HAP-1 (cell line): ENCODE measurements around the gene ASPSCR1.
A peak's percentile ranks its signal among the peaks of the same experiment; 100 is the strongest.

Source experiments
- DNase-seq, 2 experiments: peaks; one replicate each; pipeline ENCODE4 v3.0.0-alpha.2; 2016 to 2020; ENCODE audit warnings: low spot score in 2 of 2
- H3K27me3 ChIP-seq: fragments of 250-450 bp; sonication (Bioruptor Pico); 2 replicates; pipeline ENCODE4 v1.5.1; 2020; ENCODE audit warnings: low read depth, mild to moderate bottlenecking, moderate library complexity
- H3K36me3 ChIP-seq: fragments of 250-450 bp; sonication (Bioruptor Pico); replicated peaks from 2 replicates; pipeline ENCODE4 v1.5.1; 2020; ENCODE audit warnings: mild to moderate bottlenecking
- H3K4me1 ChIP-seq: fragments of 250-450 bp; sonication (Bioruptor Pico); 2 replicates; pipeline ENCODE4 v1.5.1; 2020; ENCODE audit warnings: mild to moderate bottlenecking
- H3K4me3 ChIP-seq: fragments of 250-450 bp; sonication (Bioruptor Pico); 2 replicates; pipeline ENCODE4 v1.5.1; 2020; ENCODE audit warnings: mild to moderate bottlenecking, moderate library complexity
- H3K9me3 ChIP-seq: fragments of 250-450 bp; sonication (Bioruptor Pico); 2 replicates; pipeline ENCODE4 v1.5.1; 2020; ENCODE audit warnings: mild to moderate bottlenecking, moderate library complexity
- in situ Hi-C: fragments of 300-500 bp; cut with MboI; formaldehyde crosslinking; loops from 3 replicates; pipeline ENCODE4 v1.14.3; 2020; ENCODE audit warnings: low sequenced_read_pairs, inconsistent platforms, mixed read lengths

The ASPSCR1 gene

GRCh38 chr17:81961087-81961511, 16.3 kb upstream of the ASPSCR1 start, which contains the start of gene NOTUM:
Gene NOTUM, minus strand, starts transcription at chr17:81961187. Its CDS starts 278 bp downstream, at chr17:81960909.
- Histone ChIP-seq H3K4me1 (no peaks in the 10 kb centered on the region; the same call in 1 of the 2 replicates), H3K36me3 (no peaks in the 10 kb centered on the region), H3K4me3 (peak within 1 kb of the TSS; percentile 37), H3K9me3 (no peaks in the 10 kb centered on the region), H3K27me3 (peaks cover 8% of the 10 kb centered on the region)
- DNase-seq = peak; percentile 41 to 77
- in situ Hi-C loops = no loop called here

GRCh38 chr17:81961521-81962498, 15.6 kb upstream of the ASPSCR1 start:
- in situ Hi-C loops = no loop called here
- Histone ChIP-seq H3K36me3 (no peaks in the 10 kb centered on the region), H3K4me1 (no peaks in the 10 kb centered on the region; the same call in 1 of the 2 replicates), H3K4me3 (no peak overlapping the region), H3K27me3 (peaks cover 8% of the 10 kb centered on the region), H3K9me3 (no peaks in the 10 kb centered on the region)
- DNase-seq = no peak

GRCh38 chr17:81962499-81963441, 14.7 kb upstream of the ASPSCR1 start:
- DNase-seq = no peak
- no peaks in the 10 kb centered on the region for H3K9me3 ChIP-seq
- in situ Hi-C loops = no loop called here
- no peak overlapping the region for H3K4me3 ChIP-seq
- peaks cover 8% of the 10 kb centered on the region for H3K27me3 ChIP-seq
- H3K4me1 ChIP-seq = peaks cover 3% of the 10 kb centered on the region
- no peaks in the 10 kb centered on the region for H3K36me3 ChIP-seq

GRCh38 chr17:81964081-81964849, 13.2 kb upstream of the ASPSCR1 start:
- no peak for DNase-seq
- peaks cover 8% of the 10 kb centered on the region for H3K27me3 ChIP-seq
- H3K36me3 ChIP-seq = no peaks in the 10 kb centered on the region
- peaks cover 3% of the 10 kb centered on the region for H3K4me1 ChIP-seq
- no peaks in the 10 kb centered on the region for H3K9me3 ChIP-seq
- in situ Hi-C loops = no loop called here
- H3K4me3 ChIP-seq = no peak overlapping the region

- Histone ChIP-seq H3K36me3 (no peaks in the 10 kb centered on the region), H3K4me1 (peaks cover 3% of the 10 kb centered on the region), H3K9me3 (no peaks in the 10 kb centered on the region), H3K27me3 (no peaks in the 10 kb centered on the region), H3K4me3 (no peak overlapping the region)
- in situ Hi-C loops = no loop called here
- no peak for DNase-seq
These were observed 10.8 kb upstream of the ASPSCR1 start for GRCh38 chr17:81966343-81967243.

GRCh38 chr17:81967244-81967532, 10.2 kb upstream of the ASPSCR1 start:
- H3K27me3 ChIP-seq = no peaks in the 10 kb centered on the region
- in situ Hi-C loops = no loop called here
- H3K4me3 ChIP-seq = no peak overlapping the region
- H3K4me1 ChIP-seq = peaks cover 3% of the 10 kb centered on the region
- H3K9me3 ChIP-seq = no peaks in the 10 kb centered on the region
- no peak for DNase-seq
- no peaks in the 10 kb centered on the region for H3K36me3 ChIP-seq

GRCh38 chr17:81967533-81968395, 9.7 kb upstream of the ASPSCR1 start:
- DNase-seq = peak; percentile 54 to 84
- peaks cover 3% of the 10 kb centered on the region for H3K4me1 ChIP-seq
- no peaks in the 10 kb centered on the region for H3K9me3 ChIP-seq
- no peak overlapping the region for H3K4me3 ChIP-seq
- no peaks in the 10 kb centered on the region for H3K27me3 ChIP-seq
- in situ Hi-C loops = no loop called here
- H3K36me3 ChIP-seq = no peaks in the 10 kb centered on the region

GRCh38 chr17:81968396-81968745, 9.1 kb upstream of the ASPSCR1 start:
- in situ Hi-C loops = no loop called here
- H3K4me3 ChIP-seq = no peak overlapping the region

GRCh38 chr17:81968850-81969812, 8.3 kb upstream of the ASPSCR1 start:
- H3K4me3 ChIP-seq = no peak overlapping the region
- no peak for DNase-seq
- peaks cover 3% of the 10 kb centered on the region for H3K4me1 ChIP-seq
- H3K27me3 ChIP-seq = no peaks in the 10 kb centered on the region
- H3K36me3 ChIP-seq = no peaks in the 10 kb centered on the region
- H3K9me3 ChIP-seq = 0 out of 2 replicates have a peak, but pooled peaks cover 4% of the 10 kb centered on the region
- in situ Hi-C loops = no loop called here

More at GRCh38 chr17:81968396-81968745, 9.1 kb upstream of the ASPSCR1 start:
- no peaks in the 10 kb centered on the region for H3K9me3 ChIP-seq
- H3K4me1 ChIP-seq = peaks cover 3% of the 10 kb centered on the region
- no peaks in the 10 kb centered on the region for H3K27me3 ChIP-seq
- H3K36me3 ChIP-seq = no peaks in the 10 kb centered on the region
- no peak for DNase-seq

GRCh38 chr17:81973432-81973831, 4.0 kb upstream of the ASPSCR1 start:
- in situ Hi-C loops = no loop called here
- Histone ChIP-seq H3K27me3 (no peaks in the 10 kb centered on the region), H3K4me1 (peaks cover 6% of the 10 kb centered on the region), H3K4me3 (no peak overlapping the region), H3K36me3 (no peaks in the 10 kb centered on the region), H3K9me3 (0 out of 2 replicates have a peak, but pooled peaks cover 5% of the 10 kb centered on the region)
- no peak for DNase-seq
